ENCODE data around the gene BMP2K. TPM values are rescaled to one million over a fixed set of nuclear protein-coding genes. Genes with fewer than 3 reads are reported as not detected.

The BMP2K gene
- total and polyA plus RNA-seq, 2 experiments from 2014 or later, result 8.2 to 32.5 TPM

GRCh38 chr4:78765432-78766006, 10.6 kb upstream of the BMP2K start (continued):
- TF ChIP-seq ZNF462 (CRISPR knock-in tag; IDR thresholded peaks at IDR 0.05), result no peak

GRCh38 chr4:78766026-78766425, 10.1 kb upstream of the BMP2K start:
- Mint-ChIP-seq H3K36me3 (ENCODE audit: low read depth) (no peaks in the 10 kb centered on the region), H3K9me3 (no peaks in the 10 kb centered on the region), H3K4me3 (no peak overlapping the region), H3K27me3 (ENCODE audit: insufficient read depth, low read depth, poor library complexity) (no peaks in the 10 kb centered on the region), H3K4me1 (peaks cover 6% of the 10 kb centered on the region; the same call in 2 of the 3 replicates), H3K27ac (peak overlapping the region; percentile 49; the same call in 1 of the 2 replicates)
- ATAC-seq (no peak), DNase-seq (ENCODE audit: low spot score) (no peak)
- no peak overlapping the region for H3K4me3 ChIP-seq
- no peaks in the 10 kb centered on the region for H3F3A ChIP-seq (replicated peaks; ENCODE audit: low read depth)
- H3K9me2 ChIP-seq (ENCODE audit: insufficient read depth), result no peaks in the 10 kb centered on the region
- no peak overlapping the region for H2AFZ ChIP-seq
- H3K27ac ChIP-seq (ENCODE audit: low read depth), result no peak overlapping the region
- H4K20me1 ChIP-seq (replicated peaks; ENCODE audit: insufficient read depth), result no peaks in the 10 kb centered on the region
- no peak overlapping the region for H3K4me2 ChIP-seq
- peaks cover 12% of the 10 kb centered on the region for H3K4me1 ChIP-seq (ENCODE audit: insufficient read depth)
- H3K27me3 ChIP-seq (ENCODE audit: insufficient read depth), result no peaks in the 10 kb centered on the region
- H3K36me3 ChIP-seq (ENCODE audit: insufficient read depth), result no peaks in the 10 kb centered on the region
- H3K79me2 ChIP-seq (replicated peaks; ENCODE audit: insufficient read depth), result no peaks in the 10 kb centered on the region
- TF ChIP-seq EZH2phosphoT487 (IDR thresholded peaks at IDR 0.05; ENCODE audit: unreplicated experiment), result no peak
- TF ChIP-seq ZNF462 (CRISPR knock-in tag; IDR thresholded peaks at IDR 0.05), result no peak
- TF ChIP-seq CREB1 (CRISPR knock-in tag; IDR thresholded peaks at IDR 0.05; ENCODE audit: low read depth), result no peak

All from GM23338 (cell line).